ENCODE results near the gene ALPG.
"Not testable (repeated sequence)": the region's sequence is repeated elsewhere in the genome, so short reads cannot be mapped to it uniquely, and the experiment has no call there.

Gene ALPG

DNA sequence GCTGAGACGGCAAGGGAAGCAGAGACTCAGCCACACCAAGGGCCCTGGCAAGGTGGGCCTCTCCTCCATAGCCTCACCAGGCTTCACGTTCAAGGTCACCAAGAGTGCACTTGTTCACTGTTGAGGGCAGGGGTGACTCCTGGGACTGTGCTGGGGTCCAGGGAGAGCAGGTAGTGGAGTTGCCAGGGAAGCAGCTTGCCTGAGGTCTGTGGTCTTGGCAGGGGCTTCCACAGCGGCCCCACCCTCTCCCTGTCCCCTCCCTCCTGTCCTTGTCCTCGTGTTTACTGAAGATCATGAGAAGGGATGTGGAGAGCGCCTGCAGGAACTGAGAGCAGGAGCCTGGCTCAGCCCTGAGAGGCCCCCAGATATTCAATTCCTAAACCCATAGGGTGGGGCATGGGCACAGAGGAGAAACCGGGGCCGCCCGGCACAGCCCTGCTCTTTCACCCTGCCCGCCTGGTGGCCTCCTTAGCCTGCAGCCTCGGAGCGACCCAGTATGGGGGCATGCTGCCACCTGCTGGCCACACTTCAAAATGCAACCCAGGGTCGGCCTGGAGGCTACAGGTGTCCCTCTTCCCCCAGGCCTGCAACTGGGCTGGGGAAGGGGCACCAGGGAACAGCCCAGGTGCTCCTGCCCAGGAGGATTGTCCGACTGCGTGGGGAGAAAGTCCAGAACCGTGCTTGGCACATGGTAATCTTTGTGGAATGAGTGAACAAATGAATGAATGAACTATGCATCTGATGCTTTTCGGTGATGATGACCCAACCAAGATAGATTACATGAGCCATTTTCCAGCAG is 33.8 kb downstream of the ALPG start:
- DNase-seq (ENCODE audit: low read depth): peak; percentile 83

DNA sequence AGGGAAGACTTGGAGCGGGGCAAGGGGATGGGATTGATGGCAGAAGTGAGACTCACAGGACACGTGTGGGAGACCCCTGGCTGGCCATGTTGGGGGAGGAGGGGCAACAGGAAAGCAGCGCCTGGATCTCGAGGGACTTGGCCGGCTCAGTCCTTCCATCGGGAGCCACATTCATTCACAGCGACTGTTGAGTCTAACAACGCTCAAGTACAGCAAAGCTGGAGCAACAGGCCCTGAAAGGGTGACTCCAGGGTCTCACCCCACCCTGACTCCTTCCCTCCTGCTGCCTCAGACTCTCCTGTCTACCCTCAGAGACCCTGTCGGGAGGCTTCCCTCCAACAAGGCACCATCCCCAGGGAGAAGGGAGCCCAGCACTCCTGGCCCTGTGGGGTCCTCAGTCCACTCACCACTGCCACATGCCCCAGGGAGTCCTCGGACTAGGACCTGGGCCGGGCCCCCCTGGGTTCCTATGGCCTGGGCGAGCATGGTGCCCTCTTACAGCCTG is 34.6 kb downstream of the ALPG start:
- no peak for DNase-seq (ENCODE audit: low read depth)

DNA sequence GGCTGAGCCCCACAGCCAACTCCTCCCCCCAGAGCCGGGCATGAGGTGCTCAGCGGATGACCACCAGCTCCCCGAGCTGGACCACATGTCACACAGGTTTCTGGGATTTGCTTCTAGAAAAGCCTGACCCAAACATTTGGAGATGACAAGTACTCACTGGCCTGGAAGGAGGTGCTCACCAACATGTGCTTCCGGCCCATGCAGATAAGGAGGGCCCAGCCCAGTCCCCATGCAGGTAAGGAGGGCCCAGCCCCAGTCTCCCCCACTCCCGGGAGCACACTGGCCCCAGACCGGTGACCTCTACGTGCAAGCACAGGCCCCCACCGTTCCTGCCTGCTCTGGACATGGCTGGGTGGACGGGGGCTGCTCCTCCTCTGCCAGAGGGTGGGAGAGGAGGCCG is 35.3 kb downstream of the ALPG start:
- not testable (repeated sequence) for DNase-seq (ENCODE audit: low read depth)

DNA sequence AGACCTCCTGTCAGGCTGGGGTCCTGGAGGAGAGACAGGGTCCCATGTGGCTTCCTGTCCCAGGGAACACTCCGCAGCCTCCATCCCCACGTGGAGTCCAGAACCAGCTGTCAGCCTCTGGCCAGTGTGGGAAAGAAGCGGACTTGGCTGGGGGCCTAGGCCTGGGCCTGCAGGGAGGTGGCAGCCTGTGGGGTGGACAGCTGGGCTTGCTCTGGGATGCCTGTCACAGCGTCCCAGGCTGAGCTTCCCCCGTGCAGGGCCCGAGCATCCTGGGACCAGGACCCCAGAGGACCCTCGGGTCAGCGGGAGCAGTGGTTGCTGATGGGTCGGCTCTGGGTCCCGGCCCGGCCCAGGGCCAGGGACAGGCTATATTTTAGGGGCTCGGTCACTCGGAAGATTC is 35.8 kb downstream of the ALPG start:
- not testable (repeated sequence) for DNase-seq (ENCODE audit: low read depth)

DNA sequence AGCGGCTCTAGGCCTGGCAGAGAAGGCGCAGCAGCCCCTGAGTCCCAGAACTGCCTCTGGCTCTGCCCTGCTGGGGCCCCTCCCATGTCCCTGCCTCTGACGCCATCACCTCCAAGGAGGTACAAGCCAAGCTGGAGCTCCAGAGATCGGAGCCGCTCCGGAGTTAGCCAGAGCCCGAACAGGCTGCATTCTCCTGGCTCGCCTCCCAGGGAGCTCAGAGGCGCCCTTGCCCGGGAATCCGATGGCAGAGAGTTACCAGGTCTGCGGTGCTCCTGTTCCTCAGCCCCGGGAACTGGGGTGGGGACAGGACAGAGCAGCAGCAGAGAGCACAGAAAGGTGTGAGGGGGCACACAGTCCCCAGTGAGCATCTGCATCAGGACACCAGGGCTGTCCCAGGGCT is 36.4 kb downstream of the ALPG start:
- DNase-seq (ENCODE audit: low read depth): not testable (repeated sequence)

DNA sequence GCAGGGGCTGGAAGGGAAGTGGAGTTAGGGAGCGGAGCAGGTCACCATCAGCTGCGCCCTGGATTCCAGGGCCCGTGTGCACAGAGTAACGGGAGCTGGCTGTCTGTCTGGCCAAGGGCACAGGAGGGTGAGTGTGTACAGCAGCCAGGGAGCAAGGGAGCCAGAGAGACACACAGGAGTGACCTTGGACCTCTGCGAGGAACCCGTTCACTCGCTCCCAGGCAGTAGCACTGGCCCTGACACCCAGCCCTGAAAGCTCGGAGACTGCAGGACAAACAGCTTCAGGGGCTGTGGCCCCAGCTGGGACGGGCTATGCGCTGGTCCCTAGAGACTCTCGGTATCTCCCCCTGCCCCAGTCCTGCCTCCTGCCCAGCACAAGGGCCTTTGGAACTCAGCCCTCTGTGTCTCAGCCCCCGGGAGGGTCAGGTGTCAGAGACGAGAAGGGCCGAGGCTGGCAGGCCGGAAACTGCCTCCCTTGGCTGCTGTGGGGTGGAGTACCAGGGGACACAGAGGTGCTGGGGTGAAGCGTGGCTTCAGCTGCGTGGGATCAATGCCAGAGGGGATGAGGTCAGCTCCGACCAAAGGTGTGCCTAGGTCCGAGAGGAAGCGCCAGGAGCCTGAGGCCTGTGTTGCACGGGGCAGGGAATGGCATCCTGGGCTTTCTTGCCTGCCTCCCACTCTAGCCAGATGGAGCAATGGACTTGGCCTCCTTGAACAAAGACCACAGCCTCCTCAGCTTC is 37.2 kb downstream of the ALPG start:
- not testable (repeated sequence) for DNase-seq (ENCODE audit: low read depth)

DNA sequence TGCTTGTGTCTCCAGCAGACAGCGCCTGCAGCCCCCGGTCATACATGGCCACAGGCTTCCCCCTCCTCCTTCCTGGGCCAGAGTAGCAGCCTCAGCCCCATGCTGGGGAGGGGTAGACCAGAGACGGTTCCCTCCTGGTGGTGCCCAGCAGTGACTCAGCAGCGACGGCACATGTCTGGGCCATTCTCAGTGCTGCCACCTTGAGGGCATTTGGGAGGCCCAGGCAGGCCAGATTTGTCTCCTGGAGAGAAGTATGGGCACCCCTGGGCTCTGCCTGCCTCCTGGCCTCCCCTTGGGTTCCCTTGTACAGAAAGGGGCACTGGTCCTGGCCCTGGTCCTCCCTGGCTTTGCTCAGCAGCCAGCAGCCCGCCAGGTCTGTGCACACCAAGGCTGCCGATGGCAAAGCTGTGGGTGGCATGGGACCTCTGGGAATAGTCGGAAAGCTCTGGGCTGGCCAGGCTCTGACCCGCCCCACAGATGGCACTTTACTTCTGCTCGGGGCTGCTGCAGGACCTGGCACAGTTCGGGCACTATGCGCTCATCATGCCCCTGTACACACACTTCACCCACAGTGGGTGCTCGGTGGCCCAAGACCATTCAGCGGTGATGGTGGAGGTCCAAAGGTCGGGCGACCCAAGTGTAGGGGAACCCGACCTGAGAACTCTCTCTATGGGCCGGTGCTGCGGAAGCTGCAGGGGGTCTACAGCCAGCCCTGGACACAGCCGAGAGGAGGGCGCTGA is 37.9 kb downstream of the ALPG start:
- DNase-seq (ENCODE audit: low read depth): peak; percentile 41

DNA sequence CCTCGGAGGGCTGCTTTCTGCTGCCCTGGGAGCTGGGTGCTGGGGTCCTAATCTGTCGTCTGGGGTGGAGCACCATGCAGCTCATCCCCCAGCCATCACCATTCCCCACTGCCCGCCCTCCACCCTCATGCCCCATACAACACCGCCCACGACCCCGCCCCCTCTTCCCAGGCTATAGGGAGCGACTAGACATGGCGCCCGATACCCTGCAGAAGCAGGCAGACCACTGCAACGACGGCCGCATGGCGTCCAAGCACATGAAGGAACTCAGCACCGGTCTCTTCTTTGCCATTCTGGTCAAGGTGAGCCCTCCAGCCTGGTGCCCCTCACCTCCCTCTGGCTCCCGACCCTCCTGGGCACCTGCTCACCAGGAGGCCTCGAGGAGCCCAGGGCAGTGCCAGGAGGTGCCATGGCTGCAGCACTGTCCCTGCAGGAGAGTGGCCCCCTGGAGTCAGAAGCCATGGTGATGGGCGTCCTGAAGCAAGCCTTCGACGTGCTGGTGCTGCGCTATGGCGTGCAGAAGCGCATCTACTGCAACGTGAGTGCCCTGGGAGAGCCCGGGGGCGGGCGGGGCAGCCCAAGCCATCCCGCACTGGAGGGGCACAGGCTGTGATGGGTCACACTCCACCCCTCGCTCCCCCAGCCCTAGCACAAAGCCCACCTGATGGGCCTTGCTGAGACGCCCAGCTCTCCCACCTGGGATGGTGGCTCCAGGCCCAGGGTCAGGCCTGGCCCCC is 38.7 kb downstream of the ALPG start:
- not testable (repeated sequence) for DNase-seq (ENCODE audit: low read depth)

DNA sequence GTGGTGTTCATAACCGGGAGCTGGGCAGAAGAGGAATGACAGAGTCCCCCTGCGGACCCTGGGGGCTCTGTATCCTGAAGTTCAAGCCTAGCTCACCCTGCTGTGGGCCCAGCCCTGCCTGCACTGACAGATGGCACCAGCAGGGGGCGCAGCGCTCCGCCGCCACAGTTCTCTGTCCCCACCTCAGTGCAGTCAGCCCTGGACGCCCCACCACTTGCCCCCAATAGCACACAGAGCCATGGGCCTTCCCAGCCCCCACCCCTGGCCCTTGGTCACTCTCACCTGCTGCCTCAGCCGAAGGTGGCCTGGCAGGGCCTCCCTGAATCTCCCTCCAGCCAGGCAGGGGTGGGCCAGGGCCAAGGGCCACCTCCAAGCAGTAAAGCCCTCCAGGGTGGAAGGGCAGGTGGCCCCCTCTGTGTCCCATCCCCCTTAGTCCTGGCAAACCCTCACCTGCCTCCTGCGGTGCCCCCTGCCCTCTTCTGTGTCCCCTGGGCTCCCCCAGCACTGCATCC is 39.7 kb downstream of the ALPG start:
- DNase-seq (ENCODE audit: low read depth): not testable (repeated sequence)

DNA sequence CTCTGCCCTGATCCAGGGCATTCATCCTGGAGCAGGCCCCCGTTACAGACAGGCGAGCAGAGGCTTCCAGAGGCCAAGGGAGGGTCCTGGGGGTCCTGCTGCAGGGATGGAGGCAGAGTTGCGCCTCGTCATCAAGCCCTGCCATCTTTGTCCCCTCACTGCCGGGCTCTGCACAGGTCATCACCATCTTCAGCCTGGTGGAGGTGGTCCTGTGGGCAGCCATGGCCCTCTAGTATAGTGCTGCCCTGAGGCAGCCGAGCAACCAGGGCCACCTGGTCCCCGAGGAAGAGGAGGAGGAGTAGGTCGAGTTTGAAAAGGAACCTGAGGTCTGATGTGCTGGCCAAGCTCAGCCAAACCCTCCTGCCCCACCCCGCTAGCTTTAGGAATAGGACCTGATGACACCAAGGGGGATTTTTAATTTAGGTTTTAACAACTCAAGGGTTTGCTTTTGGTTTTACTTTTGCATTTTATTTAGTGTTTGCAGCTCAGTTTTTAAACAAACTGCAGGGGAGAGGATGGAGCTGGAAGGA is 40.5 kb downstream of the ALPG start:
- DNase-seq (ENCODE audit: low read depth): no peak

DNA sequence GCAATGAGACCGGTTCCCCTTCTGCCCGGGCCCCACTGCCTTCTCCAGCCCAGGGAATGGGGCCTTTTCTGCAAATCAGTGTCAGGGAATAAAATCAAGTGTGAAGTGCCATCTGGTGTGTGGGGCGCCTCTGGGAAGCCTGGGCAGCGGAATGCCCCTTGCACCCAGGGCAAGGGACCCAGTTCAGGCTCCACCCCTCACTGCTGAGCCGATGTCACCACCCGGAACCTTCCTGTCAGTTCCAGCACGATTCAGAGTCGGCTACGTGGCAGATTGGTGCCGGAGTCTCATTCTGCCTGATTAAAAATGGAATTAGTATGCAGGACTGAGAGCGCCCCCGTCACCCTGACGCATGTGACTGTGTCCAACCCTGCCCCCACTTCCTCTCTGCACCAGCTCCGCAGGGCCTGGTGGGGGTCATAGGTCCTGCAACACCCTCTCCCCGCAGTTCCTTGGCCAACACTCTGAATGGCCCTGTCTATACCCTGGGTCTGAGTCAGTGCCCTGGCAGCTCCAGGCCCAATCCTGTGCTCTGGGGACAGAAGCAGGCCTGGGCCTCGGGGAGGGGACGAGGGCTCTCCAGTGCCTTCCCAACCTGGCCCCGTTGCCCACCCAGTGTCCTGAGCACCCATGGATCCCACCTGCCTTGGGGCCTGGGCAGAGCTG is 41.1 kb downstream of the ALPG start:
- DNase-seq (ENCODE audit: low read depth): no peak

DNA sequence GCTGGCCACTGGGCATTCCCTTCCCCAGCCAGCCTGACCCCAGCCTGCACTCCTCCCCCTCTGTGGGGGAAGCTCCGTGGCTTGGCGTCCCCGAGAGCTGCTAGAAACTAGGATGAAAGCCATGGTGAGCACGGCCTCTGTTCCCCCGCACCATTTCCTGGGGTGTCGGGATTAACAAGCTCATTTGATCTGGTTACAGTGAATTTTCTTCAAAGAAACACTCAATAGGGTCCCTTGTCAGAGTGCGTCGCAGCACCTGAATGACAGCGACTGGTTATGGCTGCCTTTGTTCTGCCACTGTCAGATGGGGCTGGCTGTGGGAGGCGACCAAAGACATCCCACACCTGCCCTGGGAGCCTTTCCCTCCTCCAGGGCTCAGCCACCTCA is 41.7 kb downstream of the ALPG start:
- no peak for DNase-seq (ENCODE audit: low read depth)

DNA sequence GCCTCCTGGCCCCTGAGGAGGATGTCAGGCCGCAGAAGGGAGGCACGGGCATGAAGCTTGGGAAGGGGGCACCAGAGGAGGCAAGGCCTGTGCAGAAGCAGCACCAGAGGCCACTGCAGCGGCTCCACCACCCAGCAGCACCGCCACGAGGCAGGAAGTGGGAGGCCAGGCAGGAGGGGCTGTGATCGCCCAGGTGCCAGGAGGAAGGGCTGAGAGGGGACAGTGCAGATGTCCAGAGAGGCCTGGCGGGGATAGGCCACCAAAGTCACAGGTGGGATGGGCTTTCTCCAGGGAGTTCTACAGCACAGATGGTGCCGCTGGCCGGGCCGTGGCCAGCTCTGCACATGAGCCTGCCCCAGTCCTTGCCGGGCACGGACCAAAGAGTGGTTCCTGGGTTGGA is 43.3 kb downstream of the ALPG start:
- no peak for DNase-seq (ENCODE audit: low read depth)

DNA sequence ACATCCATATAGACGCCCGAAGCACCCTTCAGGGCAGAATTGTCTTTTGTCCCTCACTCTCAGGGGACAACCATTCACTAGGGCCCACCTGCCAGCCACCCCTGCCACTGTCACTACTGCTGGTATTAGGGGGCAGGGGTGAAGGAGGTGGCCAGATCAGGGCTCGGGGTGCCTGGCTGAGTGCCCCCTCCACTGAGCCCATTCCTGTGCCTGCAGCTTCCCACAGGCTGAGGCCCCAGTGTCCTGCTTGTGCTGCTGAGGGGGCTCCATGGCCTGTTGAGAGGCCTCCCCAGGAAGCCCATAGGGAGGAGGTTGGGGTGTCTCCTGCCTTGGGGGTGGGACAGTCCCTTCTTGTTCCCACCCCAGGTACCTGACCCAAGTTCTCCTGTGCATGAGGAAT is 45.0 kb downstream of the ALPG start:
- DNase-seq (ENCODE audit: low read depth): not testable (repeated sequence)

DNA sequence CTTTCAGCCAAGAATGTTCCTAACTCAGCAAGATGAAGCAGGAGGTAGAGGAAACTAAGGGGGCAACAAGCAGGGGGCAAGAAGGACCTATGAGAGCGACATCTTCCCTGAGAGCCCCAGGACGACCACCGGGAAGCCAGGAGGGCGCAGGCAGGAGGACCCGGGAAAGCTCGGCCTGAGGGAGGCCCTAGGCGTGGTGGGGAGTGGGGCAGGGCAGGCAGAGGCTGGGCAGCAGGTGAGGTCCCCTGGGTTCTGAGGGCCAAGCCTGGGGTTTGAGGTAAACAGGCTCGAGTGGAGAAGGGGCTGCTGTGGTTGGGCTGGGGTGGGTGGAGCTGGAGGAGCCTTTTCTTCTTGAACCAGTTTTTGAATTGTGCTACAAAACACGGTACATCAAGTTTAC is 48.0 kb downstream of the ALPG start:
- no peak for DNase-seq (ENCODE audit: low read depth)

DNA sequence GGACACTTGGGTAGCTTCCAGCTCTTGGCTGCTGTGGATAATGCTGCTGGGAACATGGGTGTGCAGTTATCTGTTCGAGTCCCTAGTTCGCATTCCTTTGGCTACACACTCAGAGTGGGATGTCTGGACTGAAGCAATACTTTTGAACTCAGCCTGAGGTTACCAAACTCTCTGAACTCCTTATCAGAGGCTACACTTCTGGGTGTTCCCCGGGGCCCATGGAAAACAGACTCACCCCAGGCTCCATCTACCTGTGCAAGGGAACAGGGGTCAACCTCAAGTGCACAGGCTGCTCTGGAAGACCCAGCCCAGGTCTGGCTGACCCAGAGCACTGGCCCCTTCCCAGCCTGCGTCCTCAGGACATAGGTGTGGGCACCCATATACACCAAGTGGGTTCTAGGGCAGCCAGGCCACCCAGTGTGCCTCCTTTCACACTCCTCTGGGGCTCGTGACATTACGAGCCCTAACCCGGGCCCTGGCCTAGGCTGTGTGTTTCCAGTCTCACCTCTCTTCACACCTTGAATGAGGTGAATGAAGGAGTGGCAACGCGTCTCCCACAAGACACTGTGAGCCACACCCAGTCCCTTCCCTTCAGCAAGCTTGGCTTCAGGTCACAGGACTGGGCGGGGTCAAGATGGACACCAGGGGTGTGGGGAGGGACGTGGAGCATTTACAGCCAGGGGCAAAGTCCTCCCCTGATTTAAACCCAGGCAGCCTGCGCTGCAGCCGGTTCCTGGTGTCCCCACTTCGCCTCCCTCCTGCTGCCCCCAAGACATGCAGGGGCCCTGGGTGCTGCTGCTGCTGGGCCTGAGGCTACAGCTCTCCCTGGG is 49.0 kb downstream of the ALPG start, which contains the start of gene ALPI:
TSS of gene ALPI (plus strand) at position 728 of the 830 bp plus-strand sequence. CDS start at position 775, 47 bp downstream.
- DNase-seq (ENCODE audit: low read depth): no peak

DNA sequence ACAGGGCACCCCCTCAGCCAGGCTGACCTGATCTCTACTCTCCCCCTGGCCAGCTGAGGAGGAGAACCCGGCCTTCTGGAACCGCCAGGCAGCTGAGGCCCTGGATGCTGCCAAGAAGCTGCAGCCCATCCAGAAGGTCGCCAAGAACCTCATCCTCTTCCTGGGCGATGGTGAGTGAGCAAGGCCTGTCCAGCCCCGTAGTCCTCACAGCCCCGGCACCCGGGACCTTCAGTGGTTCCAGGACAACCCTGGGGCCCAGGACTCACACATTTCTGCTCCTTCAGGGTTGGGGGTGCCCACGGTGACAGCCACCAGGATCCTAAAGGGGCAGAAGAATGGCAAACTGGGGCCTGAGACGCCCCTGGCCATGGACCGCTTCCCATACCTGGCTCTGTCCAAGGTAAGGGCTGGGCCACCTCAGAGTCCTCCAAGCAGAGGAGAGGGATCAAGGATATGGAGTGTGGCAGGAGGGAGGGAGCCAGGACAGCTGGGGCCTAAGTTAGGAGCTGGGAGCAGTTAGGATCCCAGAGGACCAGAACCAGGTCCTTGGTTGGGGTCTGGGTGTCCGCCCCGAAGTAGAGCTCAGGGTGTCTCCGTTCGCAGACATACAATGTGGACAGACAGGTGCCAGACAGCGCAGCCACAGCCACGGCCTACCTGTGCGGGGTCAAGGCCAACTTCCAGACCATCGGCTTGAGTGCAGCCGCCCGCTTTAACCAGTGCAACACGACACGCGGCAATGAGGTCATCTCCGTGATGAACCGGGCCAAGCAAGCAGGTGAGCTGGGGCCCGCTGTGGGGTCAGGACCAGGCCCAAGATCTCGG is 49.9 kb downstream of the ALPG start:
- DNase-seq (ENCODE audit: low read depth): no peak

DNA sequence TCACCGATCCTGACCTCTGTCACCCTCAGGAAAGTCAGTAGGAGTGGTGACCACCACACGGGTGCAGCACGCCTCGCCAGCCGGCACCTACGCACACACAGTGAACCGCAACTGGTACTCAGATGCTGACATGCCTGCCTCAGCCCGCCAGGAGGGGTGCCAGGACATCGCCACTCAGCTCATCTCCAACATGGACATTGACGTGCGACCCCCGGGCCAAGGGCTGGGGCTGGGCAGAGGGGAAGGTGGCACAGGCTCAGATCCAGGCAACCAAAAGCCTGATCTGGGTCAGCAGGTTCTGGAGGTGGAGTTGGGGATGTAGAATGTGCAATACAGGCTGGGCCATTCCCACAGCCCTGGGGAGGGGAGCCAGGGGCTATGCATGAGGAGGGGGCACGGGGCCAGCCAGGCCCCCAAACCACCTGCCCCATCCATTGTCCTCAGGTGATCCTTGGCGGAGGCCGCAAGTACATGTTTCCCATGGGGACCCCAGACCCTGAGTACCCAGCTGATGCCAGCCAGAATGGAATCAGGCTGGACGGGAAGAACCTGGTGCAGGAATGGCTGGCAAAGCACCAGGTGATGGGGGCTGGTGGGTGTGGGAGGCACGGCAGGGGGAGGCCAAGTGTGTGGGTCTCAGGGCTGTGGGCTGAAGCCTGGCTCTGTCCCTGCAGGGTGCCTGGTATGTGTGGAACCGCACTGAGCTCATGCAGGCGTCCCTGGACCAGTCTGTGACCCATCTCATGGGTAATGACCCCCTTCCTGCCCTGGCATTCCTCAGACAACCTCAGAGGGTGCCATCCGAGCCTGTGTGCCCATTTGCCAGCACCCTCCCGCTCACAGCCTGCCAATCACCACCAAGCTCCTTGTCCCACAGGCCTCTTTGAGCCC is 50.7 kb downstream of the ALPG start:
- no peak for DNase-seq (ENCODE audit: low read depth)
